Stimulated activated memory B cell treated with anti-CD40 and anti-IgM and Interleukin-4, amounts not matched to agents 10 μg/mL and 1 μg/mL and 100 μg/mL, for 72 hours (primary cell): ENCODE measurements around the gene SEC63.
"Not testable (repeated sequence)": the region's sequence is repeated elsewhere in the genome, so short reads cannot be mapped to it uniquely, and the experiment has no call there.

ENCODE experiments used
- ATAC-seq: fragments of 150-1000 bp; cut with Tn5 transposase; 2 replicates; pipeline ENCODE4 v1.10.0; 2021
- H3K27ac Mint-ChIP-seq: one replicate; pipeline ENCODE4 v1.8.0; 2022; ENCODE audit warnings: mild to moderate bottlenecking, mixed read lengths
- H3K27me3 Mint-ChIP-seq: one replicate; pipeline ENCODE4 v1.8.0; 2022; ENCODE audit warnings: mixed read lengths
- H3K36me3 Mint-ChIP-seq: one replicate; pipeline ENCODE4 v1.8.0; 2022; ENCODE audit warnings: mixed read lengths
- H3K4me1 Mint-ChIP-seq: one replicate; pipeline ENCODE4 v1.8.0; 2022; ENCODE audit warnings: mixed read lengths
- H3K4me3 Mint-ChIP-seq: one replicate; pipeline ENCODE4 v1.8.0; 2022; ENCODE audit warnings: mild to moderate bottlenecking, moderate library complexity, mixed read lengths
- H3K9me3 Mint-ChIP-seq: one replicate; pipeline ENCODE4 v1.8.0; 2022; ENCODE audit warnings: mixed read lengths

SEC63 gene

DNA sequence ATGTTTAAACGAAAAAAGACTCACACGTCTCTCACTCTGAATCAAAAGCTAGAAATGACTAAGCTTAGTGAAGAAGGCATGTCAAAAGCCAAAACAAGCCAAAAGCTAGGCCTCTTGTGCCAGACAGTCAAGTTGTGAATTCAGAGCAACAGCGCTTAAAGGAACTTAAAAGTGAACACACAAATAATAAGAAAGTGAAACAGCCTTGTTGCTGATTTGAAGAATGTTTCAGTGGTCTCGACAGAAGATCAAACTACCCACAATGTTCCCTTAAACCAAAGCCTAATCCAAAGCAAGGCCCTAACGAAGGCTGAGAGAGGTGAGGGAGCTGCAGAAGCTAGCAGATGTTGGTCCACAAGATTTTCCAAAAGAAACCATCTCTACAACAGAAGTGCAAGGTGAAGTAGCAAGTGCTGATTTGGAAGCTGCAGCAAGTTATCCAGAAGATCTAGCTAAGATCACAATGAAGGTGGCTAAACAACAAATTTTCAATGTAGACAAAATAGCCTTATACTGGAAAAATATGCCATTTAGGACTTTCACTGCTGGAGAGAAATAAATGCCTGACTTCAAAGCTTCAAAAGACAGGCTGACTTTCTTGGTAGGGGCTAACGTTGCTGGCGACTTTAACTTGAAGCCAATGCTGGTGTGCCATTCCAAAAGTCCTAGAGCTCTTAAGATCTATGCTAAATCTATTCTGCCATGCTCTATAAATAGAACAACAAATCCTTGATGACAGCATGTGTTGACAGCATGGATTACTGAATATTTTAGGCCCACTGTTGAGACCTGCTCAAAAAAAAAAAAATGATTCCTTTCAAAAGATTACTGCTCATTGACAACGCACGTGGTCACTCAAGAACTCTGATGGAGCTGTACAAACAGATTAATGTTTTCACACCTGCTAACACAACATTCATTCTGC is 40.3 kb downstream of the SEC63 start:
- no peaks in the 10 kb centered on the region for H3K27me3 Mint-ChIP-seq
- H3K4me3 Mint-ChIP-seq: no peak overlapping the region
- no peak for ATAC-seq
- peaks cover 80% of the 10 kb centered on the region for H3K36me3 Mint-ChIP-seq
- no peaks in the 10 kb centered on the region for H3K9me3 Mint-ChIP-seq
- H3K4me1 Mint-ChIP-seq: no peaks in the 10 kb centered on the region
- peak overlapping the region; percentile 61 for H3K27ac Mint-ChIP-seq

DNA sequence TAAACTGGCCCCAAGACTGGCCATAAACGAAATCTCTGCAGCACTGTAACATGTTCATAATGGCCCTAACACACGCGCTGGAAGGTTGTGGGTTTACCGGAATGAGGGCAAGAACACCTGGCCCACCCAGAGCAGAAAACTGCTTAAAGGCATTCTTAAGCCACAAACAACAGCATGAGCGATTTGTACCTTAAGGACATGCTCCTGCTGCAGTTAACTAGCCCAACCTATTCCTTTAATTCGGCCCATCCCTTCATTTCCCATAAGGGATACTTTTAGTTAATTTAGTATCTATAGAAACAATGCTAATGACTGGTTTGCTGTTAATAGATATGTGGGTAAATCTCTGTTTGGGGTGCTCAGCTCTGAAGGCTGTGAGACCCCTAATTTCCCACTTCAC is 41.0 kb downstream of the SEC63 start:
- H3K9me3 Mint-ChIP-seq, ATAC-seq, H3K27me3 Mint-ChIP-seq, H3K4me1 Mint-ChIP-seq, H3K4me3 Mint-ChIP-seq: not testable (repeated sequence)
- H3K36me3 Mint-ChIP-seq: peaks cover 79% of the 10 kb centered on the region
- peak overlapping the region; percentile 61 for H3K27ac Mint-ChIP-seq

DNA sequence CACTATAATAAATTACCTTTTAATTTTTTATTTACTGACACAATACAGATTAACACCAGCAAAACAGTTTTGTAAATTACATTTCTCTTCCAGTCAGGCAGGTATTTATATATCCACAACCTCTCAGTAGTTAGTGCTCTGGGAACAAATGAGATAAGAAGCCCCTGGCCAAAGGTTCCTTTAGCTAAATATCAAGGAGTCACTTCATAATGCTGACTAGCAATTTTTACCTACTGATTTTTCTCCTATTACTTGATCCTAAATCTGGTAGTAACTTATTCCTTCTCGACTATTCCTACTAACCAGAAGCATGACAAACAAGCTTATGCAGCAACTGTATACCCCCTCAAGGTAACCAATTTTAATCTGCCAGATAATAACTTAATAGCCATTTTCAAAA is 46.3 kb downstream of the SEC63 start:
- ATAC-seq: no peak
- Mint-ChIP-seq H3K9me3 (no peaks in the 10 kb centered on the region), H3K36me3 (peaks cover 61% of the 10 kb centered on the region)

DNA sequence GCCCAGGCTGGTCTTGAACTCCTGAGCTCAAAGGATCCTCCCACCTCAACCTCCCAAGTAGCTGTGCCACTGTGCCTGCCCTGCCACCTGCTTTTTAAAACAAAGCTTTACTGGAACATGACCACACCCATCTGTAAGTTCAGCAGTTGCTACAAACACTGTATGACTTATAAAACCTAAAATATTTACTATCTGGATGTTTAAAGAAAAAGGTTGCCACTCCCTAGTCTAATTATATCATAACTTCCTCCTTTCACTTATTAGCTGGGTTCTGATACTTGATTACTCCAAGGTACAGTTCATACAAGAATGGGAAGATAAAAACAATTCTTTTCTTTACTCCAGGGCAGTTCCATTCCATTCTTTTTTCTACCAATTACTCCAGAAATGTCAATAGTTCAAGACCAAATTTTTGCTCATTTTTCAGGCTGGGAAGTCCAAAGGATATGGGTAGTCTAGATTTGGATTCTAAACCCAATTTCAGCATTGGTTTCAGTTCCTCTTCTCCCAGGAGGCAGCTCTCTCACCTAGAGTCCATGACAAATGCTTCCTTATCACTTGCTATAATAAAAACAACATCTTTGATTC is 63.1 kb downstream of the SEC63 start:
- peaks cover 64% of the 10 kb centered on the region for H3K36me3 Mint-ChIP-seq
- H3K4me1 Mint-ChIP-seq: peaks cover 51% of the 10 kb centered on the region
- no peaks in the 10 kb centered on the region for H3K9me3 Mint-ChIP-seq
- peak overlapping the region; percentile 71 for H3K27ac Mint-ChIP-seq
- H3K4me3 Mint-ChIP-seq: no peak overlapping the region
- no peaks in the 10 kb centered on the region for H3K27me3 Mint-ChIP-seq
- peak; percentile 85 for ATAC-seq

More for the DNA sequence above, 46.3 kb downstream of the SEC63 start:
- Mint-ChIP-seq H3K4me3 (no peak overlapping the region), H3K27ac (no peak overlapping the region), H3K27me3 (no peaks in the 10 kb centered on the region), H3K4me1 (no peaks in the 10 kb centered on the region)

DNA sequence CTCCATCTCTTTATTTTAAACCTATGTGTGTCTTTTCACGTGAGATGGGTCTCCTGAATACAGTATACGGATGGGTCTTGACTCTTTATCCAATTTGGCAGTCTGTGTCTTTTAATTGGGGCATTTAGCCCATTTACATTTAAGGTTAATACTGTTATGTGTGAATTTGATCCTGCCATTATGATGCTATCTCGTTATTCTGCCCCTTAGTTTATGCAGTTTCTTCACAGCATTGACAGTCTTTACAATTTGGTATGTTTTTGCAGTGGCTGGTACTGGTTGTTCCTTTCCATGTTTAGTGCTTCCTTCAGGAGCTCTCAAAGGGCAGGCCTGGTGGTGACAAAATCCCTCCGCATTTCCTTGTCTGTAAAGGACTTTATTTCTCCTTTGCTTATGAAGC is 67.6 kb downstream of the SEC63 start:
- ATAC-seq, H3K9me3 Mint-ChIP-seq, H3K4me3 Mint-ChIP-seq, H3K27me3 Mint-ChIP-seq, H3K27ac Mint-ChIP-seq: not testable (repeated sequence)
- Mint-ChIP-seq H3K4me1 (peaks cover 51% of the 10 kb centered on the region), H3K36me3 (peaks cover 75% of the 10 kb centered on the region)

DNA sequence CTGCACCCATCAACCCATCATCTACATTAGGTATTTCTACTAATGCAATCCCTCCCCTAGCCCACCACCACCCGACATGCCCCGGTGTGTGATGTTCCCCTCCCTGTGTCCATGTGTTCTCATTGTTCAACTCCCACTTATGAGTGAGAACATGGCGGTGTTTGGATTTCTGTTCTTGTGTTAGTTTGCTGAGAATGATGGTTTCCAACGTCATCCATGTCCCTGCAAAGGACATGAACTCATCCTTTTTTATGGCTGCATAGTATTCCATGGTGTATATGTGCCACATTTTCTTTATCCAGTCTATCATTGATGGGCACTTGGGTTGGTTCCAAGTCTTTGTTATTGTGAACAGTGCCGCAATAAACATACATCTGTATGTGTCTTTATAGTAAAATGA is 72.1 kb downstream of the SEC63 start:
- H3K4me1 Mint-ChIP-seq: peaks cover 30% of the 10 kb centered on the region
- H3K4me3 Mint-ChIP-seq, H3K9me3 Mint-ChIP-seq, H3K27me3 Mint-ChIP-seq, ATAC-seq: not testable (repeated sequence)
- H3K36me3 Mint-ChIP-seq: peaks cover 82% of the 10 kb centered on the region
- peak overlapping the region; percentile 51 for H3K27ac Mint-ChIP-seq

DNA sequence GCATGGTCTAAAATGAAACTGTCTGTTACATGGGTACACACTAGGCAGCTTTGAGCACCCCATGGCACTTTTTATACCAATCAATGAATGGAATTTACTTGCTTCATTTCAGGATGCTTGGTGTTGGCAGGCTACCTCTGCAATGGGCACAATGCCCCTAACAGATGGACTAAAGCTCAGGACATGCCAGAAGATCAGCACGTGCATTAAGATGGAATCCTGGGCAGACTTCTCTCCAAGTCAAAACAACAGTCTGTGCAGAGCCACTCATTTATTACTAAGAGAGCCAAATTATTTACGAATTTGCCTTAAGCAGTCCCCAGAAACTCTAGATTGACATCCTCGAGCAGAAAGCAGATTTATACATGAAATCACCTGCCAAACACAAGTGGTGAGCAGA is 78.1 kb downstream of the SEC63 start:
- peak overlapping the region; percentile 48 for H3K27ac Mint-ChIP-seq
- H3K36me3 Mint-ChIP-seq: peaks cover 58% of the 10 kb centered on the region
- ATAC-seq: no peak
- peaks cover 23% of the 10 kb centered on the region for H3K4me1 Mint-ChIP-seq
- H3K27me3 Mint-ChIP-seq: no peaks in the 10 kb centered on the region
- H3K4me3 Mint-ChIP-seq: no peak overlapping the region
- no peaks in the 10 kb centered on the region for H3K9me3 Mint-ChIP-seq

DNA sequence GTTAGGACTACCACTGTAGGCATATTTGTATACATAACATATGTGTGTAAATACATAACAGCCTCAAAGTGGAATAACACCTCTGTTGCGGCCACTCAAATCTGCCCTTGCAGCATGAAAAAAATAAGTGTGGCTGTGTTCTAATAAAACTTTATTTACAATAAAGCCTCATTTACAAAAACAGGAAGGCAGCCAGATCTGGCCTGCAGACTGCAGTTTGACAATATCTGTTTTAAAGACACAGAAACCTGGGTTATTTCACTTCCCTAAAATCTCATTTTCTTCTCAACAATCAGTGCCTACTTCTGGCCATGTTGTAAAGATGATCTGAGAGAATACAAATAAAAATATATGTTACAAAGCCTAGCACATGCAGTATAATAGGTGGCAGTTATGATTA is 80.0 kb downstream of the SEC63 start:
- Mint-ChIP-seq H3K4me3 (no peak overlapping the region), H3K36me3 (peaks cover 54% of the 10 kb centered on the region), H3K27ac (peak overlapping the region; percentile 35), H3K27me3 (no peaks in the 10 kb centered on the region), H3K4me1 (peaks cover 14% of the 10 kb centered on the region), H3K9me3 (no peaks in the 10 kb centered on the region)
- no peak for ATAC-seq

DNA sequence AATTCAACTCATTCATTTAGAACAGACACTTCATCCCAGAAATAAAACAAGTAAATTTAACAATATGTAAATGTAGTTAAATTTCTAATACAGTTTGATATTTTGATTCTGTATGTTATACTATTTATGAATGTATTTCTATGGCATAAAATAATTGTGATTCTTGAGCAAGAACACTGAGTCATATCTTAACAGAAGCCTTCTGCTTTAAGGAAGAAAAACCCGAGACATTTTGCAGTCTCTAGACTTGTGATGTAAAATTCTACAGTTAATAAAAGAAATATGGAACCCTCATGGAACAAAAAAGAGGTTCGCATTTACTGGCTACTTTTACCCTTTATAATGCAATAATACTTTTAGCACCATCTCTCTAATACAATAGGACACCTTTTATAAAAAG is 86.0 kb downstream of the SEC63 start:
- ATAC-seq: no peak

DNA sequence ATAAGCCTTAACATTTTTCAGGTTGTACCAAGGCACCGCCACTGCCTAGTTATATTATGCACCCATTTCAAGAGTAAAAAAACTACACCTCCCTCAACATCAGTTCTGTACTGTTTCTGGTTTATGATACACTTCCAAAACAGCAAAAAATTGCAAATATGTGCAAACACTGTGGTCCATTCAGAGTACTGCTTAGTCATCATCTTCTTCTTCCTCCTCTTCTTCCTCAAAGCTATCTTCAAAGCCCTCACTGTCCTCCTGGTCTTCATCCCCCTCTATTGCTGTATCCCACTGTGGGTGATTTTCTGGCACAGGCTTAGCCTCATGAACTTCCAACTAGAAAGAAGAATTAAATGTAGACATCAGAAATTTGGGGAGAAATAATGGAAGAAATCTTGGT is 86.5 kb downstream of the SEC63 start:
- H3K9me3 Mint-ChIP-seq, H3K27me3 Mint-ChIP-seq, ATAC-seq, H3K4me3 Mint-ChIP-seq: not testable (repeated sequence)
- H3K36me3 Mint-ChIP-seq: peaks cover 48% of the 10 kb centered on the region
- H3K27ac Mint-ChIP-seq: peak overlapping the region; percentile 47
- peaks cover 34% of the 10 kb centered on the region for H3K4me1 Mint-ChIP-seq

More for the DNA sequence above, 86.0 kb downstream of the SEC63 start:
- peaks cover 48% of the 10 kb centered on the region for H3K36me3 Mint-ChIP-seq
- peaks cover 29% of the 10 kb centered on the region for H3K4me1 Mint-ChIP-seq
- no peaks in the 10 kb centered on the region for H3K9me3 Mint-ChIP-seq
- peak overlapping the region; percentile 47 for H3K27ac Mint-ChIP-seq
- H3K27me3 Mint-ChIP-seq: no peaks in the 10 kb centered on the region
- H3K4me3 Mint-ChIP-seq: no peak overlapping the region

DNA sequence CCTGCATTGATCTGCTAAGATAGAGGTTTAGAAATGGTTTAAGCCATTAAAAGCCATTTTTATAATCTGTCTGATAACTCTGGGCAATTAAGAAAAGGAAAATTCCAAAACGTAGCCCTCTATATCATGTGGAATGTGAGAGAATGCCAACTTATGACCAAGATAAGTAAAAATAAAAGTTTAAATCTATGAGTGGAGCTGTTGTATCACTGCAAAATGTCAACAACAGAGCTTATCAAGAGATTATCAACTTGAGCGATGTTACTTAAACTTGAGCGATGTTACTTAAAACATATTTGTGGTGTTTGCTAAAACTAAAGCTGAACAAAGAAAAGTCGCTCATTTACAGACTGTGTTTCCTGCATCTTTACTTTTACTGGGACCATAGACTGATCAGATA is 87.0 kb downstream of the SEC63 start:
- Mint-ChIP-seq H3K36me3 (peaks cover 46% of the 10 kb centered on the region), H3K27ac (no peak overlapping the region), H3K9me3 (no peaks in the 10 kb centered on the region), H3K4me1 (peaks cover 39% of the 10 kb centered on the region), H3K4me3 (no peak overlapping the region), H3K27me3 (no peaks in the 10 kb centered on the region)
- no peak for ATAC-seq

DNA sequence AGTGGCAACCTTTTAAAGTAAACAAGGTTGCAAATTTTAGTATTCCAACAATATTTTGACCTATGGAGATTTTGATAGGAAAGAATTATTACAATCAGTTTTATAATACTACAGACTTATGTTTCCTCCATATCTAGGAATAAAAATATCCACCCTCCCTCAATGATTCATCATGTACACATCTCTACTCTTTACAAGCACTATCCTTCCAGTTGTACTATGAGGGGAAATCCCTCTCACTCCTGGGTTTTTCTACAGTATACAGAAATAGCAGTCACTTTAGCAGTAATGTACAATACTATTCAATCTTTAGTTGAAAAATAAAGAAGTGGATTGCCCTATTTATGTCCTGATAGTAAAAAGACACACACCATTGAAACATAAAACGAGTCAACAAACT is 87.6 kb downstream of the SEC63 start:
- Mint-ChIP-seq H3K4me3 (no peak overlapping the region), H3K4me1 (peaks cover 39% of the 10 kb centered on the region), H3K27ac (peak overlapping the region; percentile 36), H3K9me3 (no peaks in the 10 kb centered on the region), H3K36me3 (peaks cover 42% of the 10 kb centered on the region), H3K27me3 (no peaks in the 10 kb centered on the region)
- no peak for ATAC-seq

DNA sequence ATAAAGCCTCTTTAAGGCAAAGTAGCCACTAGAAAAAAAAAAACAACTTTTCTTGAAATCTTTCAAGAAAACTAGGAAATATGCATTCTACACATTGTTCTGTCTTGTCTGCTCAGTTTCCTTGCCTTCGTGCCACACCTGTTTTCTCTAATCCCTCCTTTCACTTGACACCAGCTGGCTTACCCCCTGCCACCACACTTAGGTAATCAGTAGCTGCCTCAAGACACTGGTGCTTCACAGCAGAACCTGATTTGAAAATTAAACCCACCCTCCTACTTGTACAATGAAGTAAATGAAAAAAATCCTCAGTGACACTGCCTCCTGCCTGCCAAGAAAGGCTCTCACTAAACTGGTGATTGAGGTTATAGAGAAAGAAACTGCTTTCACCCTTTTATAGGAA is 88.1 kb downstream of the SEC63 start:
- ATAC-seq: no peak
- peaks cover 39% of the 10 kb centered on the region for H3K4me1 Mint-ChIP-seq
- peak overlapping the region; percentile 36 for H3K27ac Mint-ChIP-seq
- peaks cover 37% of the 10 kb centered on the region for H3K36me3 Mint-ChIP-seq
- no peak overlapping the region for H3K4me3 Mint-ChIP-seq
- no peaks in the 10 kb centered on the region for H3K27me3 Mint-ChIP-seq
- no peaks in the 10 kb centered on the region for H3K9me3 Mint-ChIP-seq

DNA sequence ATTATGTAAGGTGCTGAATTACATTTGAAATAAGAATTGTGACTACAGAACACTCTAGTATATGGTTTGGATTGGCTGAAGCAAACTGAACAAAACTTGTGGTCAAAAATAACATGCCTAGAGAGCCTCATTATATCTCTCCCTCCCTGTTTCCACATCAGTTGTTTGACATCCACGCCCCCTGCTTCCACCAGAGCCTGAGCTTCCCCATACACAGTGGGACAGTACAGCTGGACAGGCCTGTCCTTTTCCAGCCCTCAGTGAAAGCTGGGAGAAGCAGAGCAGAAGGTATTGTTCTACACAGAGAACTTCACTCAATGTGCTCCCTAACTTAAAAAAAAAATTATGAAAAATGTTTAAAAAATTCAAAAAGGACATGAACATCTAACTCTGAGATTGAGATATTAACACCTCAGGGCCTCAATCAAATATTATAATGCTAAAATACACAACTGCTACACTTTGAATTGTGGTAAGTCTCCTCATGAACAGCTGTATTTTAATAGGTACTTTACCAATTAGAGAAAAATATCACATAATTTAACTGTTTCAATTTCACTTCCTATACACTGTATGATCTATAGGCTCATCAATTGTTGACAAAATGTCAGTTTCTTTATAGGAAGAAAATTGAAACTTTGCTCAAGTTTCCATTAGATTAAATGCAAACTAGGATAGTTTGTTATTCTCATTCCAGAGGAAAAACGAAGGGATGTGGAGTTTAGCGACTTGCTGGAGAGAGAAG is 89.0 kb downstream of the SEC63 start:
- no peaks in the 10 kb centered on the region for H3K27me3 Mint-ChIP-seq
- H3K36me3 Mint-ChIP-seq: peaks cover 32% of the 10 kb centered on the region
- no peaks in the 10 kb centered on the region for H3K9me3 Mint-ChIP-seq
- H3K27ac Mint-ChIP-seq: peak overlapping the region; percentile 36
- no peak overlapping the region for H3K4me3 Mint-ChIP-seq
- no peak for ATAC-seq
- H3K4me1 Mint-ChIP-seq: peaks cover 39% of the 10 kb centered on the region

DNA sequence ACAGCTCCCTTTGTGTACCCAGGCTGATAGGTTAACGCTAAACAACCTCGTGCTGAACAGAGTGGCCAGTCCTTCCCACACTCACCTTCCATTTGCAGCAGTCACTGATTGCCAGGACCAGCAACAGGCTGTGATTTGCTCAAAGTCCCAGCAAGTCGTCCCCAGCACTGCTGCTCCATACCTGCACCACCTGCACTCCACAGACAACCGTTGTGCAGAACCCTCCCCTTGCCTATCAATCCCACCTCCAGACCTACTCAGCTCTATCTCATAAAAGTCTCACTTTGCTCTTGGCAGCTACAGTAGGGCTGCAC is 90.7 kb downstream of the SEC63 start:
- H3K4me3 Mint-ChIP-seq: no peak overlapping the region
- H3K27ac Mint-ChIP-seq: peak overlapping the region; percentile 24
- no peaks in the 10 kb centered on the region for H3K27me3 Mint-ChIP-seq
- no peaks in the 10 kb centered on the region for H3K9me3 Mint-ChIP-seq
- H3K36me3 Mint-ChIP-seq: peaks cover 26% of the 10 kb centered on the region
- no peak for ATAC-seq
- H3K4me1 Mint-ChIP-seq: peaks cover 39% of the 10 kb centered on the region
